DMS114 treated with DMSO at 0.1 percent for 48 hours (cell line): ENCODE data around the gene PDP2.
"Not testable (repeated sequence)": the region's sequence is repeated elsewhere in the genome, so short reads cannot be mapped to it uniquely, and the experiment has no call there.

Experiments used
- DNase-seq: peaks from one replicate; lab custom pipeline; 2025; ENCODE audit not compliant: unreplicated experiment; lab: John Stamatoyannopoulos, UW

PDP2 gene

DNA sequence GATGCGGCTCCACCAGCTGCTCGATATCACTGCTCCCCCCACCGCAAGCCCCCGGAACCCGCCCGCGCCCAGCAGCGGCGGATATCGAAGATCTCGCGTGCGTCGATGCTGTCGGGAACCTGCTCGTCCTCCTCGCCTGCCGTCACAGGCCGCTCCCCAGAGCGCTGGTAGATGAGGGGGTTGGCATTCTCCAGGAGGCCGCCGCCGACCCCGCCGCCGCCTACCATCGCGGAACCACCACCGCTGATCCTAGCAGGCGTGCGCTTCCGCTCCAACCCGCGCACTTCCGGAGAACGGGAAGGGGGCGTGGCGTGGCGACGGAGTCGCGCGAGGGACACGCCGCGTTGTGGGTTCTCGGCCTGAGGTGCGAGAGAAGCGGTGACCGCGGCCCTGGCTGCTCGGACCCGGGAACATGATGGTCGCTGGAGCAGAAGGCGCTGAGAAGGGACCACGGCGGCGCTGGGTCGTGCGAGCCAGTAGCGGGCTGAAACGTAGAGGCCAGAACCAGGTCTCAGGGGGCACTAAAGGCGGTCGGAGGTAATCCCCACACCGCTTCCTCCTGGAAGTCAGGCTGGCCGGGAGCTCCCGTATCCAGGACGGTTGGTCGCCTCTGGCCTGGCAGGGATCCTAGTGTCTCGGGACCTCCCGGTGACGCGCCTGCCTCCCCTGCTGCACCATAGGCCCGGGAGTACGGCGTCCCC lies 54.0 kb downstream of the PDP2 start, which contains the start of gene CIAO2B:
Gene CIAO2B, minus strand, starts transcription at position 265 of the 701 bp plus-strand sequence. Its CDS starts 38 bp downstream, at position 227.
- peak; percentile 73 for DNase-seq

GRCh38 chr16:66934839-66935313 lies 54.6 kb downstream of the PDP2 start:
- not testable (repeated sequence) for DNase-seq

DNA sequence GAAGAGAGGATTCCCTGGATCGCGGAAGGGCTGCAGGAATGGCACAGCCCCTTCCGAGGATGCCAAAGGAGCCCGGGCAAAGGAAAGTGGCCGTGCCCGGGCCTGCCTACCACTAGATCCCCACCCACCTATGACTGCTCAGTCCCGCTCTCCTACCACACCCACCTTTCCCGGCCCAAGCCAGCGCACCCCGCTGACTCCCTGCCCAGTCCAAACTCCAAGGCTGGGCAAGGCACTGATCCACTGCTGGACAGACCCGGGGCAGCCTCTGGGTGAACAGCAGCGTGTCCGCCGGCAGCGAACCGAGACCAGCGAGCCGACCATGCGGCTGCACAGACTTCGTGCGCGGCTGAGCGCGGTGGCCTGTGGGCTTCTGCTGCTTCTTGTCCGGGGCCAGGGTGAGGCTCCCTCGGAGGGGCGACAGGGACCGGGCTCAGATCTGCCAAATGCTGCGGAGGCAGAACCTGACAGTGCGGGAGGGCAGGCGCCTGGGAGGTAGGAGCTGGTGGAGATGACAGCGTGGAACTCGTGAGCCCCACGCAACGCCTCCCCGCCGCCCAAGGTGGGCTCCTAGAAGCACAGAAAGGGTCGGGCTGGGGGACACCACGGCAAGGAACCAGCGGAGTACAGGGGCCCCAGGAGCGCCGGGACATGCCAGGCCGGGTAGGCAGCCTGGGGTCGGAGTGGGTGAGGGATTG lies 55.1 kb downstream of the PDP2 start, which contains the start of gene CES2:
Gene CES2, plus strand, starts transcription at position 203 of the 698 bp plus-strand sequence. Its CDS starts 120 bp downstream, at position 323.
- DNase-seq: no peak

DNA sequence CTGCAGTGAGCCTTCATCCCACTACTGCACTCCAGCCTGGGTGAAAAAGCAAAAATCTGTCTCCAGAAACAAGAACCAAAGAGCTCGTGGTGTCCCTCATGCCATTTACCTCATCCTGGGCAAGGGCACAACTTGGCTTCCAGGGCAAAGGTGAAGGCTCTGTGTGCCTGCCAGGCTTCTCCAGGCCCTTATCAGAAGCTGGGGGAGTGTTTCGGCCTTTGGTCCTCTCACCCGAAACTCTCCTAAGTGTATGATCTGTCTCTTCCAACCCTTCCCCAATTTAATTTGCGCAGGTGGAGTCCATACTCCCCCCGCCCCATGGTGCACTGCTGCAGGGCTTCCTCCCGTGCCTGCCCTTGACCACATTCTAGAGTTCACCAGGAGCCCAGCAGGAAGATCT lies 56.1 kb downstream of the PDP2 start:
- no peak for DNase-seq

DNA sequence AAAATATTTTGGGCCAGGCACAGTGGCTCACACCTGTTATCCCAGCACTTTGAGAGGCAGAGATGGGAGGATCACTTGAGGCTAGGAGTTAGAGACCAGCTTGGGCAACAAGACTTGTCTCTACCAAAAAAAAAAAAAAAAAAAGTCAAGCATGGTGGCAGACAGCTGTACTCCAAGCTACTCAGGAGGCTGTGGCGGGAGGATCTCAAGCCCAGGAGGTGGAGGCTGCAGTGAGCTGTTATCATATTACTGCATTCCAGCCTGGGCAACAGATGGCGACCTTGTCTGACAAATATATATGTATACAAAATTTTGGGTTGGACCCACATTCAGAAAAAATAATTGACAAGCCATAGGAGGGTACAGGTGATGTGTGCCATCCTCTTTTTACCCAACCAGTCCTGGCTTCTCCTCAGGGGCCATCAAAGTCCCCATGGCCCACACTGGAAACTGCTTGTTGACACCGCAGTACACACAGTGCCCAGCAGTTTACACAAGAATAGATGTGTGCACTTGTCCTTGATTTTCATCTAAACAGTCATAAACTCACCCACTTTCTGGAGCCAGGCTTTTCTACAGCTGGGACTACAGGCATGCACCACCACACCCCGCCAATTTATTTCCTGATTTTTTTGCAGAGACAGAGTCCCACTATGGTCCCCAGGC lies 56.7 kb downstream of the PDP2 start:
- DNase-seq: no peak

GRCh38 chr16:66937725-66938337 lies 57.5 kb downstream of the PDP2 start:
- no peak for DNase-seq

- DNase-seq: no peak
These were observed 59.1 kb downstream of the PDP2 start for GRCh38 chr16:66939366-66939765.

DNA sequence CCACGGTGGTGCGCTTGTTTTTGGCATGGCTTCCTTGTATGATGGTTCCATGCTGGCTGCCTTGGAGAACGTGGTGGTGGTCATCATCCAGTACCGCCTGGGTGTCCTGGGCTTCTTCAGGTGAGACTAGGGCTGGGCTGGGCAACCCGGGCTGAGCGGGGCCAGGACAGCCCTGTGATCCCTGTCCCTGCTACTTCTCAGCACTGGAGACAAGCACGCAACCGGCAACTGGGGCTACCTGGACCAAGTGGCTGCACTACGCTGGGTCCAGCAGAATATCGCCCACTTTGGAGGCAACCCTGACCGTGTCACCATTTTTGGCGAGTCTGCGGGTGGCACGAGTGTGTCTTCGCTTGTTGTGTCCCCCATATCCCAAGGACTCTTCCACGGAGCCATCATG lies 59.9 kb downstream of the PDP2 start:
- no peak for DNase-seq
